ENCODE data around the gene PTGES3L.
"Not testable (repeated sequence)": the region's sequence is repeated elsewhere in the genome, so short reads cannot be mapped to it uniquely, and the experiment has no call there.

PTGES3L gene

GRCh38 chr17:42920922-42921321 is 59.0 kb downstream of the PTGES3L start:
- TF ChIP-seq CTCF (IDR thresholded peaks at IDR 0.05; ENCODE audit: low read depth, low read length, missing control alignments), result no peak
- Histone ChIP-seq H3K27me3 (replicated peaks) (peaks cover 22% of the 10 kb centered on the region), H3K27ac (no peak overlapping the region), H3K4me3 (ENCODE audit: low read depth, low read length) (no peak overlapping the region), H3K36me3 (replicated peaks) (no peaks in the 10 kb centered on the region)
- DNase-seq, result no peak
- in situ Hi-C loops (cut with HindIII; ENCODE audit: low pct_ligation_motif_present, low sequenced_read_pairs), result no loop called here

GRCh38 chr17:42920106-42920900 is 59.6 kb downstream of the PTGES3L start:
- no peaks in the 10 kb centered on the region for H3K36me3 ChIP-seq (replicated peaks)
- H3K27me3 ChIP-seq (replicated peaks), result peaks cover 22% of the 10 kb centered on the region
- DNase-seq, result no peak
- in situ Hi-C loops (cut with HindIII; ENCODE audit: low pct_ligation_motif_present, low sequenced_read_pairs), result no loop called here
- no peak overlapping the region for H3K27ac ChIP-seq
- no peak for TF ChIP-seq CTCF (IDR thresholded peaks at IDR 0.05; ENCODE audit: low read depth, low read length, missing control alignments)
- no peak overlapping the region for H3K4me3 ChIP-seq (ENCODE audit: low read depth, low read length)

GRCh38 chr17:42919522-42920077 is 60.3 kb downstream of the PTGES3L start:
- H3K27me3 ChIP-seq (replicated peaks), result peaks cover 22% of the 10 kb centered on the region
- H3K36me3 ChIP-seq (replicated peaks); DNase-seq; H3K4me3 ChIP-seq (ENCODE audit: low read depth, low read length); in situ Hi-C loops (cut with HindIII; ENCODE audit: low pct_ligation_motif_present, low sequenced_read_pairs); H3K27ac ChIP-seq: not testable (repeated sequence)

- Histone ChIP-seq H3K36me3 (replicated peaks) (no peaks in the 10 kb centered on the region), H3K4me3 (ENCODE audit: low read depth, low read length) (no peak overlapping the region), H3K27ac (no peak overlapping the region), H3K27me3 (replicated peaks) (peaks cover 22% of the 10 kb centered on the region)
- no peak for DNase-seq
- in situ Hi-C loops (cut with HindIII; ENCODE audit: low pct_ligation_motif_present, low sequenced_read_pairs), result no loop called here
- TF ChIP-seq CTCF (IDR thresholded peaks at IDR 0.05; ENCODE audit: low read depth, low read length, missing control alignments), result no peak
Observed at GRCh38 chr17:42918902-42919521, 60.9 kb downstream of the PTGES3L start.
